DMS114 treated with DMSO at 0.1 percent for 48 hours (cell line): Measurements from ENCODE around the gene RINT1.
"Not testable (repeated sequence)": the region's sequence is repeated elsewhere in the genome, so short reads cannot be mapped to it uniquely, and the experiment has no call there.

Experiments used
- DNase-seq: peaks from one replicate; lab custom pipeline; 2025; ENCODE audit not compliant: unreplicated experiment; lab: John Stamatoyannopoulos, UW

RINT1 gene

DNA sequence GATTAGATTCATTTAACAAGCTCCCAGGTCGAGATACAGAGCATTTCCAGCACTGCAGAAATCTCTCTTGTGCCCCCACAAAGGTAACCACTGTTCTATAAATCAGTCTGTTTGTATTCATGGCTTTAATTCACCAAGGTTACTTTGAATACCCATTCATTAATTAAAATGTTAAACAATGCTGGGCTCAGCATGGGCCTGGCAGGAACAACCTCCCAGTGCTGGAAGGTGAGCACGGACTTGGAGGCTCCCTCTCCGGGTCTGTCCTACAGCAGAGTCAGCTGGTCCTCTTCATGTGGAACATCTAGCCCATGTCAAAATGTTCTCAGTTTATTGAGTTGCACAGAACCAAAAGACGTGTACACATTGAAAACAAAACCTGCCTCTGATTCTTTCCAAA lies 64.9 kb downstream of the RINT1 start:
- no peak for DNase-seq

DNA sequence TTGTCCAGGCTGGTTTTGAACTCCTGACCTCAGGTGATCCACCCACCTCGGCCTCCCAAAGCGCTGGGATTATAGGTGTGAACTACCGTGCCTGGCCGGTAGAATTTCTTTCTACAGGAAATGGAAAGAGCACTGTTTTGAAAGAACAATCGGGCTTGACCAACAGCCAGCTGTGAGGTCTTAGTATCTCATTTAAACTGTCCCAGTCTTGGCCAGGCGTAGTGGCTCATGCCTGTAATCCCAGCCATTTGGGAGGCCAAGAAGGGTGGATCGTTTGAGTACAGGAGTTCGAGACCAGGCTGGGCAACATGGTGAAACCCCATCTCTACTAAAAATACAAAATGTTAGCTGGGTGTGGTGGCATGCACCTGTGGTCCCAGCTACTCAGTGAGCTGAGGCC lies 67.1 kb downstream of the RINT1 start:
- DNase-seq, result not testable (repeated sequence)

DNA sequence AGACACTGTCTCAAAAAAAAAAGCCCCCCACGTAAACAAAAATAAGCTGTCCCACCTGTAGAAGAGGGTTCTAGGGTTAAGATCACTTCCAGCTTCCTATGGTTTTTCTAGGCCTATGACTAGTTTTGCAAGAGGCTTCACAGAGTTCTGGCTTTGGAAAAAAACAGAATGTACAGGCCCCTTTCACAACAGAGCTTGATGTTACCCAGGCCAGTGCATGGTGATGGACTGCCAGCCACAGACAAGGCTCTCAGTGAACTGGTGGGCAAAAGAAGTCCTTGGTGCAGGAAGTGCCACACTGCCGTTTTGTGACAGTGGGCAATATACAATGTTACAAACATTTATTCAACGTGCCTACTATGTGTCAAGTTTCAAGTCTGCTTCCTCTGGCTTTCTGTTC lies 67.5 kb downstream of the RINT1 start:
- no peak for DNase-seq

DNA sequence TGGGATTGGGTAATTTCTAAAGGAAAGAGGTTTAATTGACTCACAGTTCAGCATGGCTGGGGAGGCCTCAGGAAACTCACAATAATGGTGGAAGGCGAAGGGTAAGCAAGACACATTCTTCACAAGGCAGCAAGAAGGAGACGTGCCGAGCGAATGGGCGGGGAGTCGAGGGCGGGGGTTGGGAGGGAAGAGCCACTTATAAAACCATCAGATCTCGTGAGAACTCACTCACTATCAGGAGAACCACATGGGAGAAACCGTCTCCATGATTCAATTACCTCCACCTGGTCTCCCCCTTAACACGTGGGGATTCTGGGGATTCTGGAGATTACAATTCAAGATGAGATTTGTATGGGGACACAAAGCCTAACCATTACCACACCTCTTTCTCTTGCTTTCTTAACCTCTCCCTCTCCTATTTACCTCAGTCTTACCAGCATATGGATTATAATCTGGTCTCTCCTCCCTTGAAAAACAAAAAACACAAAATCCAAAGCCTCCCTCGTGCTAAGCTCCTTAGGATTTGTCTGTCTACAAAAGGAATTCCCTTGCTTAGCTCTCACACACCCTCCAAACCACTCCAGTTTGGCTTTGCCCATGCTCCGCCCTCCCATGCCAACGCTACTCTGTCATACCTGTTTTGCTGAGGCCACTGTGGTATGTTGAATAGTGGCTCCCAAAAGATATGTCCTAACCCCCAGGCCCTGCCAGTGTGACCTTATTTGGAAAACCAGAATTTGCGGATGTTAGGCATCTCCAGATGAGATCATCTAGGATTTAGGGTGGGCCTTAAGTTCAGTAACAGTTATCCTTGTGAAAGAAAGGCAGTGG lies 68.9 kb downstream of the RINT1 start:
- no peak for DNase-seq

DNA sequence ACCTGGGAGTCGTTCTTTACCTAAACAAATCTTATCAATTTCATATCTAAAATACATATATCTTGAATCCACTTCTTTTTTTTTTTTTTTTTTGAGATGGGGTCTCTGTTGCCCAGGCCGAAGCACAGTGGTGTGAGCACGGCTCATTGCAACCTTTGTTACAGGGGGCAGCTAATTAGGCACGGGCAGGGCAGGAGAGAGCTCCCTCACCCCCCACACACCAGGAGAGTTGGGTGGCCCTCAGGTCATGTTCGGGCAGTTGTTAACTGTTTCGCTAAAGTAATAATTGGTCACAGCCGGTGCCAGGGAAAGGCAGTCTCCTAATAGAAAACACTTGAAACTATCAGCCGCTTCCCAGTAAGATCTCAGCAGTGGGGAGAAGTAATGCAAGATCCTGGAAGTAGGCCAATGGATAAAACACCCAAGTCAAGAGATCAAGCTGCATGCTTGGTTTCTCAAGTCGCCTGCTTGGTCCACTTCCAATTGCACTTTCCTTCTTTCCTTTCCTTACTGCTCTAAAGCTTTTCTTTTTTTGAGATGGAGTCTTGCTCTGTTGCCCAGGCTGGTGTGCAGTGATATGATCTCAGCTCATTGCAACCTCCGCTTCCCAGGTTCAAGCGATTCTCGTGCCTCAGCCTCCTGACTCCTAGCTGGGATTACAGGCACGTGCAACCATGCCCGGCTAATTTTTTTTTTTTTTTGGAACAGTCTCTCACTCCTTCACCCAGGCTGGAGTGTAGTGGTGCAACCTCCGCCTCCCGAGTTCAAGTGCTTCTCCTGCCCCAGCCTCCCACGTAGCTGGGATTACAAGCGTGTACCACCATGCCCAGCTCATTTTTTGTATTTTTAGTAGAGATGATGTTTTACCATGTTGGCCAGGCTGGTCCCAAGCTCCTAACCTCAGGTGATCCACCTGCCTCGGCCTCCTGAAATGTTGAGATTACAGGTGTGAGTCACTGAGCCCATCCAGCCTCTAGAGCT lies 70.6 kb downstream of the RINT1 start:
- no peak for DNase-seq

GRCh38 chr7:105610165-105610930 lies 78.3 kb downstream of the RINT1 start:
- DNase-seq, result no peak

GRCh38 chr7:105611856-105612775 lies 80.1 kb downstream of the RINT1 start:
- no peak for DNase-seq

- no peak for DNase-seq
These were observed 80.8 kb downstream of the RINT1 start for GRCh38 chr7:105612806-105613205.

GRCh38 chr7:105613611-105614330 lies 81.8 kb downstream of the RINT1 start:
- DNase-seq, result no peak

- no peak for DNase-seq
These were observed 82.4 kb downstream of the RINT1 start for GRCh38 chr7:105614341-105614840.
